Measurements from ENCODE around the gene NEURL1B.

DNA sequence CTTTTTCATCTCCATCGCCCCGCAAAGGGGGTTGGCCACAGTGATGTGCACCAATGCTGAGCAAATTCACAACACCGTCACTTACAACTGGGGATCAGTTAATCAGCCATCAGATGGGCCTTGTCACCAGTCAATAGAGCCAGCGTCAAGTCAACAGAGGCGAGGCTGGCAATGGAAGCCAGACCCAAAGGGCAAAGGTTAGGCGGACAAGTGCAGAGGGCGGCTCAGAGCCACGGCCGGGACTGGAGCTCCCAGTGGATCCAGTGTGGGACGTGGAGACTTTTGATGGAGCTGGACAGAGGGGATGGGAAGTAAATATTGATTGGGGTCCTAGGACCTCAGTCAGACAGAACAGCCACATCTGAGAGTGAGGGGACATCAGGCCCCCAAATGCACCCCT lies 84.2 kb downstream of the NEURL1B start:
- no peak for TF ChIP-seq CTCF (IDR thresholded peaks at IDR 0.05)
- TF ChIP-seq POLR2A (IDR thresholded peaks at IDR 0.05), result no peak
